ENCODE results near the gene HS6ST1. TPM values are rescaled to one million over a fixed set of nuclear protein-coding genes. Genes with fewer than 3 reads are reported as not detected.

HS6ST1 gene
- total RNA-seq, 1 donor from 2014 or later = 31.1 TPM

- no peak overlapping the region for H3K4me2 ChIP-seq
- no peak overlapping the region for H2AFZ ChIP-seq (replicated peaks)
- Mint-ChIP-seq H3K27me3 (ENCODE audit: insufficient read depth, low read depth) (no peaks in the 10 kb centered on the region), H3K36me3 (no peaks in the 10 kb centered on the region), H3K4me3 (no peak overlapping the region), H3K9me3 (no peaks in the 10 kb centered on the region), H3K4me1 (peaks cover 7% of the 10 kb centered on the region), H3K27ac (no peak overlapping the region)
- H3K9ac ChIP-seq = no peak overlapping the region
- DNase-seq (ENCODE audit: low spot score) = no peak
- no peaks in the 10 kb centered on the region for H3K36me3 ChIP-seq
- no peak overlapping the region for H3K27ac ChIP-seq
- no peak for TF ChIP-seq EZH2phosphoT487 (IDR thresholded peaks at IDR 0.05)
- no peak for TF ChIP-seq EZH2 (IDR thresholded peaks at IDR 0.05)
- TF ChIP-seq, protein P1, sequence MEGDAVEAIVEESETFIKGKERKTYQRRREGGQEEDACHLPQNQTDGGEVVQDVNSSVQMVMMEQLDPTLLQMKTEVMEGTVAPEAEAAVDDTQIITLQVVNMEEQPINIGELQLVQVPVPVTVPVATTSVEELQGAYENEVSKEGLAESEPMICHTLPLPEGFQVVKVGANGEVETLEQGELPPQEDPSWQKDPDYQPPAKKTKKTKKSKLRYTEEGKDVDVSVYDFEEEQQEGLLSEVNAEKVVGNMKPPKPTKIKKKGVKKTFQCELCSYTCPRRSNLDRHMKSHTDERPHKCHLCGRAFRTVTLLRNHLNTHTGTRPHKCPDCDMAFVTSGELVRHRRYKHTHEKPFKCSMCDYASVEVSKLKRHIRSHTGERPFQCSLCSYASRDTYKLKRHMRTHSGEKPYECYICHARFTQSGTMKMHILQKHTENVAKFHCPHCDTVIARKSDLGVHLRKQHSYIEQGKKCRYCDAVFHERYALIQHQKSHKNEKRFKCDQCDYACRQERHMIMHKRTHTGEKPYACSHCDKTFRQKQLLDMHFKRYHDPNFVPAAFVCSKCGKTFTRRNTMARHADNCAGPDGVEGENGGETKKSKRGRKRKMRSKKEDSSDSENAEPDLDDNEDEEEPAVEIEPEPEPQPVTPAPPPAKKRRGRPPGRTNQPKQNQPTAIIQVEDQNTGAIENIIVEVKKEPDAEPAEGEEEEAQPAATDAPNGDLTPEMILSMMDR (IDR thresholded peaks at IDR 0.05) = no peak
- H3F3A ChIP-seq (ENCODE audit: low read depth) = no peaks in the 10 kb centered on the region
- H3K27me3 ChIP-seq = no peaks in the 10 kb centered on the region
- H3K4me3 ChIP-seq = no peak overlapping the region
- no peaks in the 10 kb centered on the region for H3K4me1 ChIP-seq
- H3K79me2 ChIP-seq (ENCODE audit: low read depth) = peaks cover 63% of the 10 kb centered on the region
- H3K9me3 ChIP-seq (ENCODE audit: low read depth) = no peaks in the 10 kb centered on the region
- peaks cover 100% of the 10 kb centered on the region for H4K20me1 ChIP-seq (ENCODE audit: low read depth)
Observed at GRCh38 chr2:128281852-128282245, 36.8 kb downstream of the HS6ST1 start.

- Histone ChIP-seq H3F3A (ENCODE audit: low read depth) (no peaks in the 10 kb centered on the region), H3K4me1 (no peaks in the 10 kb centered on the region), H4K20me1 (ENCODE audit: low read depth) (peaks cover 93% of the 10 kb centered on the region), H2AFZ (replicated peaks) (no peak overlapping the region), H3K9ac (no peak overlapping the region), H3K9me3 (ENCODE audit: low read depth) (no peaks in the 10 kb centered on the region), H3K27ac (no peak overlapping the region), H3K4me2 (no peak overlapping the region), H3K79me2 (ENCODE audit: low read depth) (peaks cover 57% of the 10 kb centered on the region), H3K4me3 (no peak overlapping the region), H3K36me3 (no peaks in the 10 kb centered on the region), H3K27me3 (no peaks in the 10 kb centered on the region)
- peak overlapping the region; percentile 74 for H3K27ac Mint-ChIP-seq
- no peaks in the 10 kb centered on the region for H3K9me3 Mint-ChIP-seq
- TF ChIP-seq EZH2phosphoT487 (IDR thresholded peaks at IDR 0.05) = no peak
- TF ChIP-seq EZH2 (IDR thresholded peaks at IDR 0.05) = no peak
- no peak for DNase-seq (ENCODE audit: low spot score)
- H3K36me3 Mint-ChIP-seq = peaks cover 5% of the 10 kb centered on the region
- no peak overlapping the region for H3K4me3 Mint-ChIP-seq
- peaks cover under 1% of the 10 kb centered on the region for H3K27me3 Mint-ChIP-seq (ENCODE audit: insufficient read depth, low read depth)
- peaks cover 2% of the 10 kb centered on the region for H3K4me1 Mint-ChIP-seq
Observed at GRCh38 chr2:128280901-128281321, 37.8 kb downstream of the HS6ST1 start.

DNA sequence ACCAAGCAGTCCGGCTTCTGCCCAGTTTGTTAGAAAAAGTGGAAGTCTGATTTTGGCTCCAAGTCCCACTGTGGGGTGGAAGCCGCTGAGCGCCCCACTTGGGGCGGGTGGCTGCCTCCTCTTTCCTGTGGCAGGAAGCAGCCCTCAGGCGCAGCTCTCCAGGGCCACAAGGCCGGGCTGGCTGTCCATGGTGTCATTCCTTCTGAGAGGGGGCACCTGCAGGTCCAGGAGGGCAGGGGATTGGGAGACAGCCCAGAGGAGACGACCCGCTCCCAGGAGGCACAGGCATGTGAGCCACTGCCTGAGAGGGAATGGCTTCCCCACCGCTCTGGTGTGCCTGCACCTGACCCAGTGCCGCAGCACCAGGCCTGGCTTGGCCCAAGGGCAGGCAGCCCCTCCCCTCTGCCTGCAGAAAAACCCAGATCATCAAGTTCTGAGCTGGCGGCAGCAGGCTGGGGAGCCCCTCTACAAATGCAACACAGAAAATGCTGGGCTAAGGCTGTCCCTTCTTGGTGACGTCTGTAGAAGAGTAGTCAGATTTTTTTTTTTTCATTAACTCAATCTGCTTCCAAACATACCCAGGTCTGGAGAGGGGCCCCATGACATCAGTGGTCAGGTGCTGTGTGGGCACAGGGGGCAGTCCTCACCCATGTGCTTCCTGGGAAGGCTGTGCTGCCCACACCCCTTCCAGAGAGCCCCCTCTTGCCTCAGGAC, 38.4 kb downstream of the HS6ST1 start:
- peaks cover 87% of the 10 kb centered on the region for H4K20me1 ChIP-seq (ENCODE audit: low read depth)
- TF ChIP-seq, protein P1 (IDR thresholded peaks at IDR 0.05) = no peak
- no peak for TF ChIP-seq EZH2 (IDR thresholded peaks at IDR 0.05)
- no peak for TF ChIP-seq EZH2phosphoT487 (IDR thresholded peaks at IDR 0.05)
- Mint-ChIP-seq H3K27me3 (ENCODE audit: insufficient read depth, low read depth) (peaks cover 3% of the 10 kb centered on the region), H3K4me3 (no peak overlapping the region), H3K36me3 (peaks cover 11% of the 10 kb centered on the region), H3K27ac (no peak overlapping the region), H3K9me3 (peaks cover 2% of the 10 kb centered on the region), H3K4me1 (no peaks in the 10 kb centered on the region)
- H3K4me3 ChIP-seq = no peak overlapping the region
- no peaks in the 10 kb centered on the region for H3K9me3 ChIP-seq (ENCODE audit: low read depth)
- no peaks in the 10 kb centered on the region for H3K4me1 ChIP-seq
- H3F3A ChIP-seq (ENCODE audit: low read depth) = no peaks in the 10 kb centered on the region
- no peak overlapping the region for H2AFZ ChIP-seq (replicated peaks)
- DNase-seq (ENCODE audit: low spot score) = no peak
- peaks cover 57% of the 10 kb centered on the region for H3K79me2 ChIP-seq (ENCODE audit: low read depth)
- no peak overlapping the region for H3K27ac ChIP-seq
- H3K36me3 ChIP-seq = no peaks in the 10 kb centered on the region
- H3K9ac ChIP-seq = no peak overlapping the region
- H3K27me3 ChIP-seq = no peaks in the 10 kb centered on the region
- H3K4me2 ChIP-seq = no peak overlapping the region

- Histone ChIP-seq H3K9me3 (ENCODE audit: low read depth) (no peaks in the 10 kb centered on the region), H3K4me2 (no peak overlapping the region), H3K4me1 (no peaks in the 10 kb centered on the region), H3K36me3 (no peaks in the 10 kb centered on the region), H3K4me3 (no peak overlapping the region), H3K27me3 (no peaks in the 10 kb centered on the region), H3K27ac (no peak overlapping the region), H4K20me1 (ENCODE audit: low read depth) (peaks cover 82% of the 10 kb centered on the region), H3K9ac (no peak overlapping the region), H3F3A (ENCODE audit: low read depth) (no peaks in the 10 kb centered on the region), H2AFZ (replicated peaks) (no peak overlapping the region), H3K79me2 (ENCODE audit: low read depth) (peaks cover 57% of the 10 kb centered on the region)
- peaks cover 16% of the 10 kb centered on the region for H3K36me3 Mint-ChIP-seq
- no peak overlapping the region for H3K4me3 Mint-ChIP-seq
- DNase-seq (ENCODE audit: low spot score) = no peak
- peaks cover 7% of the 10 kb centered on the region for H3K9me3 Mint-ChIP-seq
- no peaks in the 10 kb centered on the region for H3K4me1 Mint-ChIP-seq
- no peak for TF ChIP-seq EZH2phosphoT487 (IDR thresholded peaks at IDR 0.05)
- TF ChIP-seq EZH2 (IDR thresholded peaks at IDR 0.05) = no peak
- TF ChIP-seq, protein P1 (IDR thresholded peaks at IDR 0.05) = no peak
- H3K27ac Mint-ChIP-seq = peak overlapping the region; percentile 50
- H3K27me3 Mint-ChIP-seq (ENCODE audit: insufficient read depth, low read depth) = peaks cover 3% of the 10 kb centered on the region
Observed at GRCh38 chr2:128279786-128280157, 38.9 kb downstream of the HS6ST1 start.

All from neural progenitor cell (in vitro differentiated cells).